H9 (cell line): ENCODE results near the gene VPS54. TPM values are rescaled to one million over a fixed set of nuclear protein-coding genes. Genes with fewer than 3 reads are reported as not detected.

ENCODE experiments used
- DNase-seq: peaks from one replicate; pipeline ENCODE4 v3.0.0-alpha.2; 2017
- H2AFZ ChIP-seq: one replicate; pipeline ENCODE4 v1.6.1; 2013; ENCODE audit warnings: mild to moderate bottlenecking, low read length, control low read depth, moderate library complexity
- H2AK5ac ChIP-seq: 2 replicates; pipeline ENCODE4 v1.6.1; 2013; ENCODE audit warnings: low read length, control low read depth, mixed read lengths; ENCODE audit not compliant: insufficient read length
- H2BK120ac ChIP-seq: one replicate; pipeline ENCODE4 v1.6.1; 2013; ENCODE audit warnings: low read depth, mild to moderate bottlenecking, low read length, control low read depth, inconsistent platforms; ENCODE audit not compliant: poor library complexity, severe bottlenecking
- H2BK12ac ChIP-seq: 2 replicates; pipeline ENCODE4 v1.6.1; 2013; ENCODE audit warnings: low read length, control low read depth, mixed read lengths, low read depth; ENCODE audit not compliant: insufficient read length
- H2BK15ac ChIP-seq: 2 replicates; pipeline ENCODE4 v1.6.1; 2013; ENCODE audit warnings: low read depth, low read length, control low read depth
- H2BK20ac ChIP-seq: one replicate; pipeline ENCODE4 v1.6.1; 2013; ENCODE audit warnings: low read depth, mild to moderate bottlenecking, low read length, control low read depth, inconsistent platforms; ENCODE audit not compliant: poor library complexity, severe bottlenecking
- H2BK5ac ChIP-seq: 2 replicates; pipeline ENCODE4 v1.6.1; 2013; ENCODE audit warnings: low read length, control low read depth, mixed read lengths; ENCODE audit not compliant: insufficient read length
- H3K14ac ChIP-seq: 2 replicates; pipeline ENCODE4 v1.6.1; 2013; ENCODE audit warnings: low read length, control low read depth; ENCODE audit not compliant: insufficient read depth
- H3K18ac ChIP-seq: 2 replicates; pipeline ENCODE4 v1.6.1; 2013; ENCODE audit warnings: low read depth, mild to moderate bottlenecking, mixed read lengths, low read length, control low read depth; ENCODE audit not compliant: insufficient read length
- H3K23ac ChIP-seq: 2 replicates; pipeline ENCODE4 v1.6.1; 2013; ENCODE audit warnings: low read length, control low read depth, mixed read lengths, low read depth; ENCODE audit not compliant: insufficient read length
- H3K23me2 ChIP-seq: 2 replicates; pipeline ENCODE4 v1.6.1; 2013; ENCODE audit warnings: low read depth, mild to moderate bottlenecking, mixed read lengths, low read length, control low read depth; ENCODE audit not compliant: insufficient read length, poor library complexity, severe bottlenecking
- H3K27ac ChIP-seq: 2 replicates; pipeline ENCODE4 v1.5.1; 2013; ENCODE audit warnings: low read length, control low read depth, mixed read lengths, low read depth; ENCODE audit not compliant: insufficient read length
- H3K27me3 ChIP-seq: 2 replicates; pipeline ENCODE4 v1.6.1; 2013; ENCODE audit warnings: low read length, control low read depth, inconsistent platforms; ENCODE audit not compliant: insufficient read depth
- H3K4ac ChIP-seq: 2 replicates; pipeline ENCODE4 v1.6.1; 2013; ENCODE audit warnings: low read depth, mild to moderate bottlenecking, control low read depth, inconsistent platforms, low read length, moderate library complexity
- H3K4me1 ChIP-seq: 2 replicates; pipeline ENCODE4 v1.6.1; 2013; ENCODE audit warnings: low read length, control low read depth, inconsistent platforms; ENCODE audit not compliant: insufficient read depth
- H3K4me2 ChIP-seq: 2 replicates; pipeline ENCODE4 v1.6.1; 2013; ENCODE audit warnings: low read length, control low read depth, mixed read lengths; ENCODE audit not compliant: insufficient read length, insufficient read depth
- H3K56ac ChIP-seq: 2 replicates; pipeline ENCODE4 v1.6.1; 2013; ENCODE audit warnings: low read depth, mild to moderate bottlenecking, mixed read lengths, low read length, control low read depth; ENCODE audit not compliant: insufficient read length
- H3K79me1 ChIP-seq: 2 replicates; pipeline ENCODE4 v1.6.1; 2013; ENCODE audit warnings: low read depth, mild to moderate bottlenecking, moderate library complexity, low read length, control low read depth, inconsistent platforms; ENCODE audit not compliant: insufficient read depth, poor library complexity, severe bottlenecking
- H3K79me2 ChIP-seq: 2 replicates; pipeline ENCODE4 v1.6.1; 2013; ENCODE audit warnings: low read length, control low read depth, inconsistent platforms; ENCODE audit not compliant: insufficient read depth
- H3K9ac ChIP-seq: 2 replicates; pipeline ENCODE4 v1.6.1; 2013; ENCODE audit warnings: low read length, control low read depth, mixed read lengths; ENCODE audit not compliant: insufficient read length; ENCODE audit errors: extremely low read depth
- H3K9me3 ChIP-seq: one replicate; pipeline ENCODE4 v1.6.1; 2013; ENCODE audit warnings: low read depth, low read length, inconsistent platforms; ENCODE audit not compliant: control insufficient read depth
- H3T11ph ChIP-seq: one replicate; pipeline ENCODE4 v1.6.1; 2013; ENCODE audit warnings: mild to moderate bottlenecking, low read length, control low read depth, inconsistent platforms
- H4K20me1 ChIP-seq: one replicate; pipeline ENCODE4 v1.6.1; 2013; ENCODE audit not compliant: control insufficient read depth, insufficient read length, insufficient read depth
- H4K5ac ChIP-seq: 2 replicates; pipeline ENCODE4 v1.6.1; 2013; ENCODE audit warnings: low read depth, mild to moderate bottlenecking, mixed read lengths, low read length, control low read depth; ENCODE audit not compliant: insufficient read length
- H4K8ac ChIP-seq: replicated peaks from 2 replicates; pipeline ENCODE4 v1.6.1; 2013; ENCODE audit warnings: low read length, control low read depth, mixed read lengths, low read depth; ENCODE audit not compliant: insufficient read length
- H4K91ac ChIP-seq: 2 replicates; pipeline ENCODE4 v1.6.1; 2013; ENCODE audit warnings: low read depth, mild to moderate bottlenecking, moderate library complexity, mixed read lengths, low read length, control low read depth; ENCODE audit not compliant: insufficient read length
- H3K27ac Mint-ChIP-seq, 3 experiments: 2 replicates in 2 of 3; 3 replicates in 1 of 3; pipeline ENCODE4 v1.8.0; 2020 to 2021; ENCODE audit warnings: mixed read lengths in 3 of 3, mild to moderate bottlenecking in 1 of 3, moderate library complexity in 1 of 3
- H3K27me3 Mint-ChIP-seq: 2 replicates; pipeline ENCODE4 v1.8.0; 2021; ENCODE audit warnings: low read depth, mild to moderate bottlenecking, moderate library complexity, mixed read lengths
- H3K36me3 Mint-ChIP-seq, 3 experiments: 2 replicates in 2 of 3; 3 replicates in 1 of 3; pipeline ENCODE4 v1.8.0; 2020 to 2021; ENCODE audit warnings: low read depth in 3 of 3, mixed read lengths in 3 of 3; ENCODE audit not compliant: insufficient read depth in 1 of 3
- H3K4me1 Mint-ChIP-seq, 2 experiments: 2 replicates each; pipeline ENCODE4 v1.8.0; 2020; ENCODE audit warnings: mixed read lengths in 2 of 2
- H3K4me3 Mint-ChIP-seq, 2 experiments: 2 replicates in 1 of 2; 3 replicates in 1 of 2; pipeline ENCODE4 v1.8.0; 2020 to 2021; ENCODE audit warnings: mild to moderate bottlenecking in 2 of 2, mixed read lengths in 2 of 2, moderate library complexity in 1 of 2
- H3K9me3 Mint-ChIP-seq, 2 experiments: 2 replicates in 1 of 2; 3 replicates in 1 of 2; pipeline ENCODE4 v1.8.0; 2020; ENCODE audit warnings: mild to moderate bottlenecking in 2 of 2, mixed read lengths in 2 of 2, moderate library complexity in 1 of 2
- WGBS: extraction: QIAGEN DNeasy Blood & Tissue Kit; methylation state at CpG from one replicate; pipeline ENCODE4 v1.1.7; 2013; ENCODE audit warnings: missing lambda C conversion rate, low lambda C conversion rate, mixed read lengths; ENCODE audit not compliant: insufficient read length; ENCODE audit errors: extremely low coverage; 5-methylcytosine and 5-hydroxymethylcytosine counted together
- total RNA-seq: library from RNA; stranded (reverse); gene quantifications from 2 replicates; pipeline ENCODE4 v1.2.1, GENCODE V29; 2021
- TF ChIP-seq, protein P1 (sequence below): fragments of 200-600 bp; sonication (generic); conservative IDR thresholded peaks from 3 replicates; pipeline ENCODE4 v1.8.0; 2021; ENCODE audit warnings: antibody characterized with exemption, mild to moderate bottlenecking

VPS54 gene
- total RNA-seq, 1 experiment from 2014 or later = 13.4 TPM

DNA sequence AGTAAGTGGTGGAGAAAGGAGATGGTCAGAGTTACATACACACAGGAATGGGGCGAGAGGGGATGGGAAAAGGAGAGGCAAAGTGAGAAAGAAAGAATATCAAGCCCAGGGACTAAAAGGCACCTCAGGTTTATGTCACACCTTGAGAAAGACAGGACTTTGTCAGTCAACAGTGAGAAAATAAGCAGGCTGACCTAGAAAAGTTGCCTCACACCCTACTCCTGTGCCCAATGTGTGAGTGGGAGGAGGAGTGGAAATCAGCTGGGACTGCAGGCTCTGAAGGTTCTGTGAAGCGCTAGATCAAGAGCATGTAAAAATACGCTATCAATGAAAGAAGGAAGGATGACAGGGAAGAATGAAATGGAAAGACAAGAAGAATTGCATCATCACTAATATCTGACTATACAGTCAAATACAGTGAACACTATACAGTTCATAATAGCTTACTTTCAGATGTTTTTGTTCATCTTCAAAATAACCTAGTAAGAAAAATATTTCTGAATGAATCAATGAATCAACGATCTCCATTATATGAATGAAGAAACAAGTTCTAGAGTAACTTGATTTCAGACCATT is 10.7 kb downstream of the VPS54 start:
- Histone ChIP-seq H3K56ac (no peak overlapping the region), H3K4me2 (no peak overlapping the region), H2BK12ac (no peak overlapping the region), H3K4me1 (no peaks in the 10 kb centered on the region), H2BK5ac (no peak overlapping the region), H4K20me1 (no peaks in the 10 kb centered on the region), H4K91ac (no peak overlapping the region), H3K4ac (no peak overlapping the region), H2AFZ (no peak overlapping the region), H3T11ph (no peak overlapping the region), H3K14ac (no peak overlapping the region), H2AK5ac (no peak overlapping the region), H3K79me1 (no peaks in the 10 kb centered on the region), H3K27me3 (no peaks in the 10 kb centered on the region), H3K79me2 (peaks cover 2% of the 10 kb centered on the region; the same call in 1 of the 2 replicates), H3K27ac (no peak overlapping the region), H3K23me2 (no peaks in the 10 kb centered on the region), H3K9ac (no peak overlapping the region), H3K23ac (no peak overlapping the region), H3K9me3 (no peaks in the 10 kb centered on the region), H4K8ac (no peak overlapping the region), H4K5ac (no peak overlapping the region), H3K18ac (no peak overlapping the region), H2BK20ac (no peak overlapping the region), H2BK120ac (no peak overlapping the region), H2BK15ac (no peak overlapping the region)
- DNase-seq = no peak
- TF ChIP-seq, protein P1, sequence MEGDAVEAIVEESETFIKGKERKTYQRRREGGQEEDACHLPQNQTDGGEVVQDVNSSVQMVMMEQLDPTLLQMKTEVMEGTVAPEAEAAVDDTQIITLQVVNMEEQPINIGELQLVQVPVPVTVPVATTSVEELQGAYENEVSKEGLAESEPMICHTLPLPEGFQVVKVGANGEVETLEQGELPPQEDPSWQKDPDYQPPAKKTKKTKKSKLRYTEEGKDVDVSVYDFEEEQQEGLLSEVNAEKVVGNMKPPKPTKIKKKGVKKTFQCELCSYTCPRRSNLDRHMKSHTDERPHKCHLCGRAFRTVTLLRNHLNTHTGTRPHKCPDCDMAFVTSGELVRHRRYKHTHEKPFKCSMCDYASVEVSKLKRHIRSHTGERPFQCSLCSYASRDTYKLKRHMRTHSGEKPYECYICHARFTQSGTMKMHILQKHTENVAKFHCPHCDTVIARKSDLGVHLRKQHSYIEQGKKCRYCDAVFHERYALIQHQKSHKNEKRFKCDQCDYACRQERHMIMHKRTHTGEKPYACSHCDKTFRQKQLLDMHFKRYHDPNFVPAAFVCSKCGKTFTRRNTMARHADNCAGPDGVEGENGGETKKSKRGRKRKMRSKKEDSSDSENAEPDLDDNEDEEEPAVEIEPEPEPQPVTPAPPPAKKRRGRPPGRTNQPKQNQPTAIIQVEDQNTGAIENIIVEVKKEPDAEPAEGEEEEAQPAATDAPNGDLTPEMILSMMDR = no peak
- peaks cover 3% of the 10 kb centered on the region in 2 experiments; a peak in 1 of 4 replicates for H3K4me1 Mint-ChIP-seq
- WGBS = no CpG with 5 or more reads among the region's 4 CpGs
- peaks cover 2 to 5% (median 3%) of the 10 kb centered on the region in 3 experiments; a peak in 3 of 7 replicates for H3K36me3 Mint-ChIP-seq
- no peaks in the 10 kb centered on the region for H3K9me3 Mint-ChIP-seq
- H3K4me3 Mint-ChIP-seq = no peak overlapping the region
- H3K27me3 Mint-ChIP-seq = no peaks in the 10 kb centered on the region
- H3K27ac Mint-ChIP-seq = no peak overlapping the region; a peak in 1 of 7 replicates
